ENCODE measurements around the gene DMRT1. TPM values are rescaled to one million over a fixed set of nuclear protein-coding genes. Genes with fewer than 3 reads are reported as not detected.

Gene DMRT1
- not detected for total RNA-seq (2021; fragmentation: NEBNext Ultra II Directional; extraction: Animal tissue kit (Norgen Biotek cat#: 25700))
- long read RNA-seq: 0 reads

DNA sequence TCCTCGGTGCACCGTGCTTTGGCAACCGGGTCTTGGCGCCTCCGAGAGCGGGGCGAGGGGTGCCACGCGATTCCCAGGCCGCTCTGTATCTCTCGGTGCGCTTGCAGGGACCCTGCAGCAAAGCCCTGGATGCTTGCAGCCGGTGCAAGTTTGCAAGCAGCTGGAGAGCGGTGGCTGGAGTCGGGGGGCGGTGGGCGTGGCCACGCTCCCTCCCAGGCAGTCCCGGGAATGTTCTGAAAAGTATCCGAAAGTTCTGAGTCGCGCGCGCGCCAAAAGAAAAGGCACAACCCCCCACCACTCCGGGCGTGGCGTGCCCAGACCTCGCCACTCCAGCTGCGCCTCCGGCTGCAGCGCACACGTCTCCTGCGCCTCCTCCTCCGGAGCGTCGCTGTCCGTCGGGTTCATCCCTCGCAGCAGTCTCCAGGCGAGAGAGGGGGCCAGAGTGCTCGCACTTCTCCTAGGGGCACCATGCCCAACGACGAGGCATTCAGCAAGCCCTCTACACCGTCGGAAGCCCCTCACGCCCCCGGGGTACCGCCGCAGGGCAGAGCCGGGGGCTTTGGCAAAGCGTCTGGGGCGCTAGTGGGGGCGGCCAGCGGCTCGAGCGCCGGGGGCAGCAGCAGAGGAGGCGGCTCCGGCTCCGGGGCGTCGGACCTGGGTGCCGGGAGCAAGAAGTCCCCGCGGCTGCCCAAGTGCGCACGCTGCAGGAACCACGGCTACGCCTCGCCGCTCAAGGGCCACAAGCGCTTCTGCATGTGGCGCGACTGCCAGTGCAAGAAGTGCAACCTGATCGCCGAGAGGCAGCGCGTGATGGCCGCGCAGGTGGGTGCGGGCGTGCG is at the start of gene DMRT1:
TSS of gene DMRT1 (plus strand) at position 327 of the 839 bp plus-strand sequence. CDS start at position 469, 142 bp downstream.
- DNase-seq: no peak
- Mint-ChIP-seq H3K4me3 (no peak within 1 kb of the TSS), H3K27me3 (ENCODE audit: insufficient read depth) (peaks cover 32% of the 10 kb centered on the region), H3K9me3 (0 out of 2 replicates have a peak, but pooled peaks cover 9% of the 10 kb centered on the region), H3K27ac (no peak within 1 kb of the TSS), H3K4me1 (ENCODE audit: low read depth) (no peaks in the 10 kb centered on the region), H3K36me3 (ENCODE audit: low read depth) (no peaks in the 10 kb centered on the region)
- TF ChIP-seq, protein P1, sequence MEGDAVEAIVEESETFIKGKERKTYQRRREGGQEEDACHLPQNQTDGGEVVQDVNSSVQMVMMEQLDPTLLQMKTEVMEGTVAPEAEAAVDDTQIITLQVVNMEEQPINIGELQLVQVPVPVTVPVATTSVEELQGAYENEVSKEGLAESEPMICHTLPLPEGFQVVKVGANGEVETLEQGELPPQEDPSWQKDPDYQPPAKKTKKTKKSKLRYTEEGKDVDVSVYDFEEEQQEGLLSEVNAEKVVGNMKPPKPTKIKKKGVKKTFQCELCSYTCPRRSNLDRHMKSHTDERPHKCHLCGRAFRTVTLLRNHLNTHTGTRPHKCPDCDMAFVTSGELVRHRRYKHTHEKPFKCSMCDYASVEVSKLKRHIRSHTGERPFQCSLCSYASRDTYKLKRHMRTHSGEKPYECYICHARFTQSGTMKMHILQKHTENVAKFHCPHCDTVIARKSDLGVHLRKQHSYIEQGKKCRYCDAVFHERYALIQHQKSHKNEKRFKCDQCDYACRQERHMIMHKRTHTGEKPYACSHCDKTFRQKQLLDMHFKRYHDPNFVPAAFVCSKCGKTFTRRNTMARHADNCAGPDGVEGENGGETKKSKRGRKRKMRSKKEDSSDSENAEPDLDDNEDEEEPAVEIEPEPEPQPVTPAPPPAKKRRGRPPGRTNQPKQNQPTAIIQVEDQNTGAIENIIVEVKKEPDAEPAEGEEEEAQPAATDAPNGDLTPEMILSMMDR (IDR thresholded peaks at IDR 0.05): no peak

DNA sequence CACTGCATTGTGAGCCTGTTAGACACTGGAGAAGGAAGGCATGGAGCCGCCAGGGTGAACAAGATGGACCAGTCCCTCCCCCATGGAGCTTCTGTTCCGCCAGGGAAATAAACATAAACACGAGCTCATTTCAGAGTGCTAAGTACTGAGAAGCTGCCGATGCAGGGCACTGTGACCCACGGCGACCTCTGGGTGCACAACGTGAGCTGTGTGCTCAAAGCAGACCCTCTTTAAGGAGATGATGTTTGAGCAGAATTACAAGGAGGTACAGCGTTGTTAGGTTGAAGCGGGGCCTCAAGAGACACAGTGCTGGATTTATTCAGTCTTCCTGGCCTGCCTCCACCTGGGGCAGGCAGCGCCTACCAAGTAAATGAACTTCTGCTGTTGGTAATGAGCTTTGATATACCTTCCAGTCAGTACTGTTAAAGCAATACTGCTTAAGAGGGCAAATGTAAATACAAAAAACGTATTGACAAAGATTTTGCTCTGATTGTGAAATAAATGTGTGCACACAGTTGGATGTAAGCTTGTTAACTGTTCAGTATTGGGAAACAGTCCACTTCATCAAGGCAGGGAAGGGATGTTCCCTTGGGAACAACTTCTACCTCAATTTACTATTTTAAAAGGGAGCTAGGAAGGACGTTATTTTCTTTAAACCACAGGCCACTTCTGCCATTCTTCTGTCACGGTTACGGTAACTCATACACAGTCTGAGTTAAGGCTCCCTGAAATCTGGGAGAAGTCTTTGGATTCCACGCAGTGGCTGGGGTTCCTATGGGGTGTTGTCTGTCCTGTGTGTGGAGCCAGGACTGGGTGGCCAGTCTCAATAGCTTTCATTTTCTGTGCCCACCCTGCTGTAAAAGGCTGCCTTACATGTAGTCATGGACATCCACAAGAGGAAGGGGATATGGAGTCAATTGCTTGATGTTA is 48.9 kb upstream of the DMRT1 start:
- Mint-ChIP-seq H3K36me3 (ENCODE audit: low read depth) (no peaks in the 10 kb centered on the region), H3K27ac (no peak overlapping the region), H3K4me3 (no peak overlapping the region), H3K27me3 (ENCODE audit: insufficient read depth) (peaks cover 18% of the 10 kb centered on the region), H3K9me3 (no peaks in the 10 kb centered on the region), H3K4me1 (ENCODE audit: low read depth) (no peaks in the 10 kb centered on the region)
- no peak for DNase-seq
- TF ChIP-seq, protein P1 (IDR thresholded peaks at IDR 0.05): no peak

DNA sequence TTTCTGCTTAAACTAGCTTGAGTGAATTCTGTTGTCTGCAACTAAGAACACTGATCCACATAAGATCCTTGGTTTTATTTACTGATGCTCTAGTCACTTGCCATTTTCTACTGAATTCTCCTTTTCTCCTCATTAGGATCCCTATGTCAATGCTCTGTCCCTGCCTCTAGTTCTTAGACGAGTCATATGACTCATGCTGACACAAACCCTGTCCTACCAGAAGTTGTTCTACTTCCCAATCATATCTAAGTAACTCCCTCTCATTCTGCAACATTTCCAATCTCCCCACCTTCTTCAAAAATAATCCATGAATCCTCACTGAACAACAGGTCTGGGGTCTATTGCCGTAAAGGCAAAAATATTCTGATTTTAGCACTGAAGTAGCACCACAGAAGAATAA is 47.1 kb upstream of the DMRT1 start:
- H3K9me3 Mint-ChIP-seq: no peaks in the 10 kb centered on the region
- H3K4me3 Mint-ChIP-seq: no peak overlapping the region
- TF ChIP-seq, protein P1 (IDR thresholded peaks at IDR 0.05): no peak
- peaks cover 17% of the 10 kb centered on the region for H3K27me3 Mint-ChIP-seq (ENCODE audit: insufficient read depth)
- no peaks in the 10 kb centered on the region for H3K4me1 Mint-ChIP-seq (ENCODE audit: low read depth)
- H3K27ac Mint-ChIP-seq: no peak overlapping the region
- no peaks in the 10 kb centered on the region for H3K36me3 Mint-ChIP-seq (ENCODE audit: low read depth)
- DNase-seq: no peak

DNA sequence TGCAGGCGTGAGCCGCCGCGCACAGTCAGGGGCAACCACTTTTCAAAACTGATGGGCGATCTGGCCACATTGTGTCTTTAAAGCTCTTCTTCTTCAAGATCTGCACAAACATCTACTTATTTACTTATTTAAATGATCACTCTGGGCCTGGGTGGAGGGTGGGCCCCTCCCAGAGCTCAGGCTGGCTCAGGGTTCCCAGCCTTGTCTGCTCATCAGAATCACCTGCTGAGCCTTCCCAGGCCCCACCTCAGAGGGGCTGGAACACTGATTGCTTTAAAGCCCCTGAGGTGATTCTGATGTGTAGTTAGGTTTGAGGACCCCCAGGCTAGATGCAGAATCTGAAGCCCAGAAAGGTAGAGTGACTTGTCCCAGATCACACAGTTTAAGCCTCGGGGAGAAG is 45.6 kb upstream of the DMRT1 start:
- no peak overlapping the region for H3K27ac Mint-ChIP-seq
- TF ChIP-seq, protein P1 (IDR thresholded peaks at IDR 0.05): no peak
- H3K27me3 Mint-ChIP-seq (ENCODE audit: insufficient read depth): peaks cover 12% of the 10 kb centered on the region
- DNase-seq: no peak
- H3K4me1 Mint-ChIP-seq (ENCODE audit: low read depth): peaks cover 5% of the 10 kb centered on the region
- H3K36me3 Mint-ChIP-seq (ENCODE audit: low read depth): no peaks in the 10 kb centered on the region
- H3K4me3 Mint-ChIP-seq: no peak overlapping the region
- H3K9me3 Mint-ChIP-seq: no peaks in the 10 kb centered on the region

DNA sequence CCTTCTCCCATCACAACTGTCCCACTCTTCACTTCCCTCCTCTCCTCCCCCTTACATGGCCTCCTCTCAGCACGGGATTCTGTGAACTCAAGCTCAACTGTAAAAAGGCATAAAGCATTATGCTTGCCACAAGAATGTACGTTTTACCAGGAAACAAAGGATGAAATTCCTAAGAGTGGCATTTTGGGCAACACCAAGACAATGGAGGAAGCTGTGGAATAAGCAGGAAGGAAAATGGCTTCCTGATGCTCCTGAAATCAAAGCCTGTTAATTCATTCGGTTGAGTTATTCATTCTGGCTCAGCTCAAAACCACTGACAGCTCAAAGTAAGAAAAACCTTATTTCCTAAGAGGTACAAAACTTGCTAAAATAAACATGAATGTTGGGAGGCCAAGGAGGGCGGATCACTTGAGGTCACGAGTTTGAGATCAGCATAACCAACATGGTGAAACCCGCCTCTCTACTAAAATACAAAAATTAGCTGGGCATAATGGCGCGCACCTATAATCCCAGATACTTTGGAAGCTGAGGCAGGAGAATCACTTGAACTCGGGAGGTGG is 40.8 kb upstream of the DMRT1 start:
- TF ChIP-seq, protein P1 (IDR thresholded peaks at IDR 0.05): no peak
- no peaks in the 10 kb centered on the region; the same call in none of the 2 replicates for H3K27me3 Mint-ChIP-seq (ENCODE audit: insufficient read depth)
- peaks cover 39% of the 10 kb centered on the region for H3K4me1 Mint-ChIP-seq (ENCODE audit: low read depth)
- H3K36me3 Mint-ChIP-seq (ENCODE audit: low read depth): no peaks in the 10 kb centered on the region
- H3K27ac Mint-ChIP-seq: peak overlapping the region; percentile 38
- H3K4me3 Mint-ChIP-seq: no peak overlapping the region; the same call in 1 of the 2 replicates
- DNase-seq: no peak
- H3K9me3 Mint-ChIP-seq: no peaks in the 10 kb centered on the region
